Panc1 (cell line): Measurements from ENCODE around the gene HNRNPLL. TPM values are rescaled to one million over a fixed set of nuclear protein-coding genes. Genes with fewer than 3 reads are reported as not detected.

Source experiments
- ATAC-seq: fragments of 200-7000 bp; cut with Tn5 transposase; 2 replicates; pipeline ENCODE4 v1.9.1; 2020; ENCODE audit warnings: mild to moderate bottlenecking, moderate library complexity
- BruUV-seq: library from RNA; stranded (reverse); fragments of 400-500 nt; replicated peaks from 2 replicates; lab custom pipeline; 2021; lab: Mats Ljungman, UMichigan
- CTCF ChIA-PET: fragments of 300-600 bp; sonication (Branson Sonifier 250); formaldehyde crosslinking; loops from one replicate; lab custom pipeline; 2022; ENCODE audit warnings: antibody characterized with exemption; lab: Charles Lee
- POLR2A ChIA-PET: fragments of 300-600 bp; sonication (Branson Sonifier 250); formaldehyde crosslinking; loops from one replicate; lab custom pipeline; 2022; ENCODE audit warnings: antibody characterized with exemption; lab: Charles Lee
- DNase-seq: peaks from one replicate; pipeline ENCODE4 v3.0.0-alpha.2; 2010; ENCODE audit warnings: low read depth, low spot score
- H3K27ac ChIP-seq: 2 replicates; pipeline ENCODE4 v1.5.1; 2011; ENCODE audit warnings: mild to moderate bottlenecking, low read length, inconsistent platforms
- H3K27me3 ChIP-seq: fragments of 200-500 bp; sonication (Bioruptor generic); 2 replicates; pipeline ENCODE4 v1.6.0; 2014; ENCODE audit warnings: low read length, inconsistent platforms; ENCODE audit not compliant: control insufficient read depth, insufficient read depth
- H3K36me3 ChIP-seq: fragments of 200-500 bp; sonication (Bioruptor generic); 2 replicates; pipeline ENCODE4 v1.5.1; 2014; ENCODE audit warnings: inconsistent platforms, mild to moderate bottlenecking, low read length, moderate library complexity; ENCODE audit not compliant: control insufficient read depth, insufficient read depth
- H3K4me1 ChIP-seq: 2 replicates; pipeline ENCODE4 v1.5.1; 2011; ENCODE audit warnings: inconsistent platforms, mild to moderate bottlenecking, low read length, moderate library complexity; ENCODE audit not compliant: control insufficient read depth, insufficient read depth
- H3K4me3 ChIP-seq, 2 experiments: 2 replicates each; pipeline ENCODE4 v1.5.1; 2011 to 2012; ENCODE audit warnings: low read depth in 2 of 2, low read length in 2 of 2, mild to moderate bottlenecking in 2 of 2, inconsistent platforms in 1 of 2, moderate library complexity in 1 of 2
- H3K9me3 ChIP-seq: fragments of 200-500 bp; sonication (Bioruptor generic); 2 replicates; pipeline ENCODE4 v1.5.1; 2014; ENCODE audit warnings: low read depth, mild to moderate bottlenecking, inconsistent platforms, low read length, moderate library complexity; ENCODE audit not compliant: control insufficient read depth, insufficient read depth
- CTCF ChIP-seq: fragments of 450-650 bp; IDR thresholded peaks from 2 replicates; pipeline ENCODE4 v1.5.1; 2017; ENCODE audit warnings: mild to moderate bottlenecking
- POLR2AphosphoS5 ChIP-seq: IDR thresholded peaks from 2 replicates; pipeline ENCODE4 v1.6.1; 2012; ENCODE audit warnings: mild to moderate bottlenecking, low read depth, low read length, moderate library complexity
- REST ChIP-seq, 2 experiments: IDR thresholded peaks; 2 replicates each; pipeline ENCODE4 v1.6.1; 2011 to 2012; ENCODE audit warnings: low read depth in 2 of 2, control low read depth in 1 of 2, low read length in 1 of 2, mild to moderate bottlenecking in 1 of 2, moderate library complexity in 1 of 2; ENCODE audit not compliant: insufficient read depth in 1 of 2
- SIN3A ChIP-seq: IDR thresholded peaks from 2 replicates; pipeline ENCODE4 v1.6.1; 2012; ENCODE audit warnings: low read depth, mild to moderate bottlenecking, low read length, moderate library complexity, borderline replicate concordance; ENCODE audit not compliant: insufficient read depth
- TCF7L2 ChIP-seq: IDR thresholded peaks from 2 replicates; pipeline ENCODE4 v1.6.1; 2011; ENCODE audit warnings: mild to moderate bottlenecking, low read depth, low read length, inconsistent platforms
- in situ Hi-C: cut with HindIII; loops from 2 replicates; pipeline ENCODE4 v1.10.0; 2016; ENCODE audit warnings: low sequenced_read_pairs, low pct_unique_long_range_greater_than_20kb
- intact Hi-C: fragments of 100-400 bp; cut with micrococcal nuclease; formaldehyde crosslinking; loops from one replicate; pipeline ENCODE4 v1.10.0; 2022; ENCODE audit not compliant: unreplicated experiment
- total RNA-seq: library from RNA; stranded (reverse); gene quantifications from one replicate; pipeline ENCODE4 v1.2.1, GENCODE V29; 2021; ENCODE audit not compliant: unreplicated experiment

Gene HNRNPLL
- total RNA-seq, 1 experiment from 2014 or later = 69.8 TPM

- ATAC-seq (no peak), DNase-seq (no peak)
- POLR2A ChIA-PET = interaction anchor here (0.6 kb wide), 2 partner anchors 77 to 167 kb away, joined by 3 read pairs; no protein-coding TSS in a partner anchor
- H3K4me1 ChIP-seq = peaks cover 15% of the 10 kb centered on the region; the same call in 1 of the 2 replicates
- no peaks in the 10 kb centered on the region for H3K9me3 ChIP-seq
- H3K36me3 ChIP-seq = peaks cover 21% of the 10 kb centered on the region
- in situ Hi-C loops = loop anchor here (25.0 kb wide), 1 partner anchor 152 kb away; no protein-coding TSS in a partner anchor
- BruUV-seq = no TSS peak
- intact Hi-C loops = loop anchor here (5.0 kb wide), 1 partner anchor 142 kb away; no protein-coding TSS in a partner anchor
- no peak overlapping the region for H3K4me3 ChIP-seq
- CTCF ChIA-PET = no interaction called here
- no peak overlapping the region for H3K27ac ChIP-seq
- TF ChIP-seq POLR2AphosphoS5 = no peak
- TF ChIP-seq CTCF = no peak
- no peak for TF ChIP-seq REST (IDR thresholded peaks at IDR 0.05; ENCODE audit: insufficient read depth in 1 of 2, low read depth in 2 of 2, low read length in 1 of 2)
- TF ChIP-seq TCF7L2 = no peak
- no peak for TF ChIP-seq SIN3A
- H3K27me3 ChIP-seq = no peaks in the 10 kb centered on the region
Observed at GRCh38 chr2:38584881-38585280, 17.8 kb downstream of the HNRNPLL start.

- no TSS peak for BruUV-seq
- TF ChIP-seq TCF7L2 (no peak), POLR2AphosphoS5 (no peak), SIN3A (no peak), REST (IDR thresholded peaks at IDR 0.05; ENCODE audit: insufficient read depth in 1 of 2, low read depth in 2 of 2, low read length in 1 of 2) (no peak), CTCF (no peak)
- no peaks in the 10 kb centered on the region for H3K27me3 ChIP-seq
- intact Hi-C loops = loop anchor here (5.0 kb wide), 1 partner anchor 143 kb away; no protein-coding TSS in a partner anchor
- no peak for ATAC-seq
- H3K27ac ChIP-seq = no peak overlapping the region
- DNase-seq = no peak
- ChIA-PET CTCF (no interaction called here), POLR2A (no interaction called here)
- no peaks in the 10 kb centered on the region for H3K9me3 ChIP-seq
- peaks cover 24% of the 10 kb centered on the region for H3K36me3 ChIP-seq
- in situ Hi-C loops = loop anchor here (25.0 kb wide), 1 partner anchor 153 kb away; no protein-coding TSS in a partner anchor
- no peak overlapping the region for H3K4me3 ChIP-seq
- peaks cover 15% of the 10 kb centered on the region; the same call in 1 of the 2 replicates for H3K4me1 ChIP-seq
Observed at GRCh38 chr2:38583994-38584393, 18.7 kb downstream of the HNRNPLL start.
